ENCODE results near the gene PBX1.

DNA sequence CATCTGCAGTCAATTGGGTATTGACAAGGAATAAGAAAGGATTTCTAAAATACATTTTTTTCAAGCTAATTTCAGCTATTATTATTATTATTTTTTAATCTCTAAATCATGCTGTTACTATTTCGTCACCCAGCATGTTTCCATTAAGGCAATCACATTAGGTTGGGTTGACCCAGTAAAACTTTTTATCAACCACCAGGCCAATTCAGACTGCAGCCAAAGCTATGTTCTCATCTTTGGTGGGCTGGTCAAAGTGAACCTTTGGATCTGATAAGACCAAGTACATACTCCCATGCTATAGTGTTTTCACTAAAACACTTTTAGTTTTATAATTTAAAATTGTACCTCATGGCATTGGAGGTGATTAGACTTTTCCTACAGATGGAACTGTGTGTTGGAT, 198.6 kb downstream of the PBX1 start:
- TF ChIP-seq, protein P1, sequence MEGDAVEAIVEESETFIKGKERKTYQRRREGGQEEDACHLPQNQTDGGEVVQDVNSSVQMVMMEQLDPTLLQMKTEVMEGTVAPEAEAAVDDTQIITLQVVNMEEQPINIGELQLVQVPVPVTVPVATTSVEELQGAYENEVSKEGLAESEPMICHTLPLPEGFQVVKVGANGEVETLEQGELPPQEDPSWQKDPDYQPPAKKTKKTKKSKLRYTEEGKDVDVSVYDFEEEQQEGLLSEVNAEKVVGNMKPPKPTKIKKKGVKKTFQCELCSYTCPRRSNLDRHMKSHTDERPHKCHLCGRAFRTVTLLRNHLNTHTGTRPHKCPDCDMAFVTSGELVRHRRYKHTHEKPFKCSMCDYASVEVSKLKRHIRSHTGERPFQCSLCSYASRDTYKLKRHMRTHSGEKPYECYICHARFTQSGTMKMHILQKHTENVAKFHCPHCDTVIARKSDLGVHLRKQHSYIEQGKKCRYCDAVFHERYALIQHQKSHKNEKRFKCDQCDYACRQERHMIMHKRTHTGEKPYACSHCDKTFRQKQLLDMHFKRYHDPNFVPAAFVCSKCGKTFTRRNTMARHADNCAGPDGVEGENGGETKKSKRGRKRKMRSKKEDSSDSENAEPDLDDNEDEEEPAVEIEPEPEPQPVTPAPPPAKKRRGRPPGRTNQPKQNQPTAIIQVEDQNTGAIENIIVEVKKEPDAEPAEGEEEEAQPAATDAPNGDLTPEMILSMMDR (IDR thresholded peaks at IDR 0.05; ENCODE audit: low read depth, low read length, missing input control), result no peak
- TF ChIP-seq MAX (IDR thresholded peaks at IDR 0.05), result no peak
- no peak for TF ChIP-seq GABPA (IDR thresholded peaks at IDR 0.05 in 1 of 2, conservative IDR thresholded peaks at IDR 0.05 in 1 of 2)
- TF ChIP-seq RAD21 (IDR thresholded peaks at IDR 0.05), result no peak
- no peak for TF ChIP-seq EGR1 (IDR thresholded peaks at IDR 0.05; ENCODE audit: low read depth in 2 of 2)
- TF ChIP-seq JUND (IDR thresholded peaks at IDR 0.05), result no peak
- TF ChIP-seq YY1 (IDR thresholded peaks at IDR 0.05), result no peak
- no peak for TF ChIP-seq REST (IDR thresholded peaks at IDR 0.05)
